Nephron progenitor cell (in vitro differentiated cells): ENCODE measurements around the gene OR2A14.

Experiments used
- DNase-seq: peaks from one replicate; pipeline ENCODE4 v3.0.0; 2021
- H3K27ac Mint-ChIP-seq: 2 replicates; pipeline ENCODE4 v1.8.0; 2021; ENCODE audit warnings: mild to moderate bottlenecking, moderate library complexity, mixed read lengths
- H3K27me3 Mint-ChIP-seq: 2 replicates; pipeline ENCODE4 v1.8.0; 2021; ENCODE audit warnings: mild to moderate bottlenecking, low read depth, mixed read lengths; ENCODE audit not compliant: poor library complexity
- H3K36me3 Mint-ChIP-seq: 2 replicates; pipeline ENCODE4 v1.8.0; 2021; ENCODE audit warnings: low read depth, mixed read lengths
- H3K4me1 Mint-ChIP-seq: 2 replicates; pipeline ENCODE4 v1.8.0; 2021; ENCODE audit warnings: mixed read lengths
- H3K4me3 Mint-ChIP-seq: 2 replicates; pipeline ENCODE4 v1.8.0; 2021; ENCODE audit warnings: mild to moderate bottlenecking, moderate library complexity, mixed read lengths
- H3K9me3 Mint-ChIP-seq: 2 replicates; pipeline ENCODE4 v1.8.0; 2021; ENCODE audit warnings: mild to moderate bottlenecking, moderate library complexity, mixed read lengths
- TF ChIP-seq, protein P1 (sequence below): fragments of 200-600 bp; sonication (generic); IDR thresholded peaks from 2 replicates; pipeline ENCODE4 v1.5.0; 2021; ENCODE audit warnings: antibody characterized with exemption

Gene OR2A14

DNA sequence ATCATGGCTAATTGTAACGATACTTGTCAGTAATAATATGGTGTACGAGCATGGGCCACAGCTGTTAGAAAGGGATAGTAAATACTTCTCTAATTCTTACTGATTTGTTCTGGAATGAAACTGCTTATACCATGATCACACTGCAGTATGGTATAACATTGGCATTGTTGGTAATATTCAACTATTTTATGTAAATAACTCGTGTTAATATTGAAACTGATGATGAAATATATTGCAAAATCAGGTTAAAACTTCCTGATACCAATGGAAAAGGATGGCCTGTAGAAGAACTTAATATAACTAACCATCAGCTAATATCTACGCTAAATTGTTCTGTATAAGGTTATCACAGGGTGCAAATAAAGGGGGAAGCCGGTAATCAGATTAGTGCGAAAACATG lies 10.3 kb downstream of the OR2A14 start:
- Mint-ChIP-seq H3K36me3 (no peaks in the 10 kb centered on the region), H3K27me3 (peaks cover 8% of the 10 kb centered on the region), H3K4me3 (no peak overlapping the region), H3K27ac (no peak overlapping the region), H3K9me3 (no peaks in the 10 kb centered on the region), H3K4me1 (no peaks in the 10 kb centered on the region)
- TF ChIP-seq, protein P1, sequence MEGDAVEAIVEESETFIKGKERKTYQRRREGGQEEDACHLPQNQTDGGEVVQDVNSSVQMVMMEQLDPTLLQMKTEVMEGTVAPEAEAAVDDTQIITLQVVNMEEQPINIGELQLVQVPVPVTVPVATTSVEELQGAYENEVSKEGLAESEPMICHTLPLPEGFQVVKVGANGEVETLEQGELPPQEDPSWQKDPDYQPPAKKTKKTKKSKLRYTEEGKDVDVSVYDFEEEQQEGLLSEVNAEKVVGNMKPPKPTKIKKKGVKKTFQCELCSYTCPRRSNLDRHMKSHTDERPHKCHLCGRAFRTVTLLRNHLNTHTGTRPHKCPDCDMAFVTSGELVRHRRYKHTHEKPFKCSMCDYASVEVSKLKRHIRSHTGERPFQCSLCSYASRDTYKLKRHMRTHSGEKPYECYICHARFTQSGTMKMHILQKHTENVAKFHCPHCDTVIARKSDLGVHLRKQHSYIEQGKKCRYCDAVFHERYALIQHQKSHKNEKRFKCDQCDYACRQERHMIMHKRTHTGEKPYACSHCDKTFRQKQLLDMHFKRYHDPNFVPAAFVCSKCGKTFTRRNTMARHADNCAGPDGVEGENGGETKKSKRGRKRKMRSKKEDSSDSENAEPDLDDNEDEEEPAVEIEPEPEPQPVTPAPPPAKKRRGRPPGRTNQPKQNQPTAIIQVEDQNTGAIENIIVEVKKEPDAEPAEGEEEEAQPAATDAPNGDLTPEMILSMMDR, result no peak
- DNase-seq, result no peak

DNA sequence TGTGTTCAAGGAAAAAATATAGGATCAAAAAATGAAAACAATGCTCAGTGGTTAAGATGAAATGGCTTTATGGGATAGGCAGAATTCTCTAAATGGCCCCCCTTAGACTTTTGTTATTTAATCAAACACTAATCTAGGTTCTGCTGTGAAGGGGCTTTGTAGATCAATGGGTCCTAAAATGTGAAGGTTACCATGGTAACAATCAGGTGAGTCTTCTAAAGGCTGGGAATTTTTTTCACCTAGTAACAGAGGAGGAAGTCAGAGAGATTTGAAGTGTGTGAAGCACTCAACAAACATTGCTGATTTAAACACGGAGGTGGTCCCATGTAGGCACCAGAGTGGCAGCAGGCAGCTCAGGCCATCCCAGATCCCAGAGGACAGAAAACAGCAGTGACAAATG lies 11.1 kb downstream of the OR2A14 start:
- Mint-ChIP-seq H3K4me1 (no peaks in the 10 kb centered on the region), H3K9me3 (no peaks in the 10 kb centered on the region), H3K27me3 (peaks cover 5% of the 10 kb centered on the region), H3K27ac (no peak overlapping the region), H3K4me3 (no peak overlapping the region), H3K36me3 (no peaks in the 10 kb centered on the region)
- DNase-seq, result no peak
- TF ChIP-seq, protein P1, result no peak

DNA sequence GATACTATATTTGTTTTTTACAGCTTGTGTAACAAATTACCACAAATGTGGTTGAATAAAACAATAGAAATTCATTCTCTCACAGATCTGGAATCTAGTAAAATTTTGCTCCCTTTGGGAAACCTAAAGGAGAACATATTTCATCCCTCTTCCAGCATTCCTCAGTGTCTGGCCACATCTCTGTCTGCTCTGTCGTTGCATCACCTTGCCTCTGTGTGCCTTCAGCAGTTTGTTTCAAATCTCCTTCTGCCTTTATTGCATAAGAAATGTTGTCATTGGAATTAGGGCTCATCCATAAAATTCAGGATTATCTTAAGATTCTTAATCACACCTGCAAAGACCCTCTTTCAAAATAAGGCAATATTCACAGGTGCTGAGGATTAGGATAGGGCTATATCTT lies 14.5 kb downstream of the OR2A14 start:
- TF ChIP-seq, protein P1, result no peak
- Mint-ChIP-seq H3K27ac (no peak overlapping the region), H3K9me3 (no peaks in the 10 kb centered on the region), H3K36me3 (no peaks in the 10 kb centered on the region), H3K27me3 (peaks cover 3% of the 10 kb centered on the region), H3K4me3 (no peak overlapping the region), H3K4me1 (no peaks in the 10 kb centered on the region)
- no peak for DNase-seq

DNA sequence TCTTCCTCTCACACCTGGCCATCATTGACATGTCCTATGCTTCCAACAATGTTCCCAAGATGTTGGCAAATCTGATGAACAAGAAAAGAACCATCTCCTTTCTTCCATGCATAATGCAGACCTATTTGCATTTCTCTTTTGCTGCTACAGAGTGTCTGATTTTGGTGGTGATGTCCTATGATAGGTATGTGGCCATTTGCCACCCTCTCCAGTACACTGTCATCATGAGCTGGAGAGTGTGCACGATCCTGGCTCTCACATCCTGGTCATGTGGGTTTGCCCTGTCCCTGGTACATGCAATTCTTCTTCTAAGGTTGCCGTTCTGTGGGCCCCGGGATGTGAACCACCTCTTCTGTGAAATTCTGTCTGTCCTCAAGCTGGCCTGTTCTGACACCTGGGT lies 19.2 kb downstream of the OR2A14 start:
- no peaks in the 10 kb centered on the region for H3K36me3 Mint-ChIP-seq
- H3K4me3 Mint-ChIP-seq, result no peak overlapping the region
- no peaks in the 10 kb centered on the region for H3K27me3 Mint-ChIP-seq
- no peak overlapping the region for H3K27ac Mint-ChIP-seq
- no peaks in the 10 kb centered on the region for H3K4me1 Mint-ChIP-seq
- DNase-seq, result no peak
- H3K9me3 Mint-ChIP-seq, result peaks cover 9% of the 10 kb centered on the region
- TF ChIP-seq, protein P1, result no peak

DNA sequence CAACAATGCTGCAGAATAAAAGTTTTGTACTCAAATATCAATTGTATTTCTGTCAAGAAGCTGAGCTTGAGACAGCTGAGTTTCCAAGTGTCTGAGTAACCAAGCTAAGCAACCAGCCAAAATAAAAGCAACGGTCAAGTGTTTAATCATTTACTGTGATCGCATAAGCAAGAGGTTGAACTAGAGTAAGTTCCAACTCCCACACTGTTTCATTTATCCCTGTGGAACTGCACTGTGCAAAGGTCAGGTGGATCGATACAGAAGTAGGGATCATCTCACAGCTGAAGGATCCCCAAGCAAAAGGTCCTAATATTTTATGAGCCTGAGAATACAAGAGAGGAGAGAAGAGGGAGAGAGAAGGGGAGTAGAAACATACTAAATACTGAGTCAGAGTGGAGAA lies 21.4 kb downstream of the OR2A14 start:
- H3K9me3 Mint-ChIP-seq, result peaks cover 31% of the 10 kb centered on the region
- TF ChIP-seq, protein P1, result no peak
- DNase-seq, result no peak

DNA sequence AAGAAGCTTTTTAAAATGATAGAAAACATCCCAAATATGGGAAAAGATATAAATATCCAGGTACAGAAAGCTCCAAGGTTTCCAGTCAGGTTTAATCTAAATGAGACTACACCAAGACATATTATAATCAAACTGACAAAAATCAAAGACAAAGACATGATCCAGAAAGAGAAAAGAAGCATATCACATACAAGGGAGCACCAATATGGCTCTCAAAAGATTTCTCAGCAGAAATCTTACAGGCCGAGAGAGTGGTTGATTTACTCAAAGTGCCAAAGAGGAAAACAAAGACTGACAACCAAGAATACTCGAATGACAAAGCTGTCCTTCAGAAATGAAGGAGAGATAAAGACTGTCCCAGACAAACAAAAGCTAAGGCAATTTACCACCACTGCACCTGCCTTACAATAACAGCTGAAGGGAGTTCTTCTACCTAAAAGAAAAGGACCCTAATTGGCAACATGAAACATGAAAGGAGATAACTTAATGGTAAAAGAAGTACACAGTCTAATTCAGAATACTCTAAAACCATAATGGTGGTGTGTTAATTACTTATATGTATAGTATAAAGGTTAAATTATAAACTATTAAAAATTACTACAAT lies 25.4 kb downstream of the OR2A14 start:
- TF ChIP-seq, protein P1, result no peak
- Mint-ChIP-seq H3K27me3 (no peaks in the 10 kb centered on the region), H3K27ac (no peak overlapping the region), H3K9me3 (peaks cover 50% of the 10 kb centered on the region), H3K4me1 (no peaks in the 10 kb centered on the region), H3K36me3 (peaks cover 6% of the 10 kb centered on the region), H3K4me3 (no peak overlapping the region)
- DNase-seq, result no peak

More for the DNA sequence above, 21.4 kb downstream of the OR2A14 start:
- Mint-ChIP-seq H3K36me3 (peaks cover 6% of the 10 kb centered on the region), H3K27me3 (no peaks in the 10 kb centered on the region), H3K4me3 (no peak overlapping the region), H3K27ac (no peak overlapping the region), H3K4me1 (no peaks in the 10 kb centered on the region)
